ENCODE measurements around the gene KCNK13.

DNA sequence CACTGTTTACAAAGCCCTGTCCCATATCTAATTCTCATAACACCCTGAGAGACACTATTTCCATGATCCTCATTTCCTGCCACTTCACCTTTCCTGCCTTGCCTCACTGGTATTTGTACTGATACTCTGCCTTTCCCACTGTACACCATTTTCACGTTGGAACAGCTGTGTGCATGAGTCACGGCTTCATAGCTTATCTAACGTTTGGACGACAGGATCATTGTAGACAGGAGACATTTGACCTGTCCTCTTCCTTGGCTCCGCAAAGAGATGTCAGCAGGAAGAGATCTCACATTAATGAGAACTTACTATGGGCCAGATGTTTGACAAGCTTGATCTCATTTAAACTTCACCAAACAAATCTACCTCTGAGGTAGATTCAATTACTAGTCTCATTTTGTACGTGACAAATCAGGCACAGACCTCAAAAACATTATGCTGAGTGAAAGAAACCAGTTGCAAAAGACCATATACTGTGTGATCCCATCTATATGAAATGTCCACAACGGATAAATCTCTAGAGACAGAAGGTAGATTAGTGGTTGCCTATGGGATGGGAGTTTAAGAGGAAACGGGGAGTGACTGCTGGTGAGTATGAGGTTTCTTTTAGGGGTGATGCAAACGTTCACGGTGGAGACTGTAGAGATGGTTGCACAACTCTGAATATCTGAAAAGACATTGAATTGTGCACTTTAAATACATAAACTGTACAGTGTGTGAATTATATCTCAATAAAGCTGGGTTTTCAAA is 71.2 kb downstream of the KCNK13 start:
- TF ChIP-seq, protein P1, sequence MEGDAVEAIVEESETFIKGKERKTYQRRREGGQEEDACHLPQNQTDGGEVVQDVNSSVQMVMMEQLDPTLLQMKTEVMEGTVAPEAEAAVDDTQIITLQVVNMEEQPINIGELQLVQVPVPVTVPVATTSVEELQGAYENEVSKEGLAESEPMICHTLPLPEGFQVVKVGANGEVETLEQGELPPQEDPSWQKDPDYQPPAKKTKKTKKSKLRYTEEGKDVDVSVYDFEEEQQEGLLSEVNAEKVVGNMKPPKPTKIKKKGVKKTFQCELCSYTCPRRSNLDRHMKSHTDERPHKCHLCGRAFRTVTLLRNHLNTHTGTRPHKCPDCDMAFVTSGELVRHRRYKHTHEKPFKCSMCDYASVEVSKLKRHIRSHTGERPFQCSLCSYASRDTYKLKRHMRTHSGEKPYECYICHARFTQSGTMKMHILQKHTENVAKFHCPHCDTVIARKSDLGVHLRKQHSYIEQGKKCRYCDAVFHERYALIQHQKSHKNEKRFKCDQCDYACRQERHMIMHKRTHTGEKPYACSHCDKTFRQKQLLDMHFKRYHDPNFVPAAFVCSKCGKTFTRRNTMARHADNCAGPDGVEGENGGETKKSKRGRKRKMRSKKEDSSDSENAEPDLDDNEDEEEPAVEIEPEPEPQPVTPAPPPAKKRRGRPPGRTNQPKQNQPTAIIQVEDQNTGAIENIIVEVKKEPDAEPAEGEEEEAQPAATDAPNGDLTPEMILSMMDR (tag by site-specific recombination; IDR thresholded peaks at IDR 0.05) = no peak
- no peak for TF ChIP-seq OVOL3 (tag by site-specific recombination; IDR thresholded peaks at IDR 0.05)
- TF ChIP-seq, protein P2, sequence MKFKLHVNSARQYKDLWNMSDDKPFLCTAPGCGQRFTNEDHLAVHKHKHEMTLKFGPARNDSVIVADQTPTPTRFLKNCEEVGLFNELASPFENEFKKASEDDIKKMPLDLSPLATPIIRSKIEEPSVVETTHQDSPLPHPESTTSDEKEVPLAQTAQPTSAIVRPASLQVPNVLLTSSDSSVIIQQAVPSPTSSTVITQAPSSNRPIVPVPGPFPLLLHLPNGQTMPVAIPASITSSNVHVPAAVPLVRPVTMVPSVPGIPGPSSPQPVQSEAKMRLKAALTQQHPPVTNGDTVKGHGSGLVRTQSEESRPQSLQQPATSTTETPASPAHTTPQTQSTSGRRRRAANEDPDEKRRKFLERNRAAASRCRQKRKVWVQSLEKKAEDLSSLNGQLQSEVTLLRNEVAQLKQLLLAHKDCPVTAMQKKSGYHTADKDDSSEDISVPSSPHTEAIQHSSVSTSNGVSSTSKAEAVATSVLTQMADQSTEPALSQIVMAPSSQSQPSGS (tag by site-specific recombination; IDR thresholded peaks at IDR 0.05; ENCODE audit: low read depth) = no peak
- TF ChIP-seq, protein P3, sequence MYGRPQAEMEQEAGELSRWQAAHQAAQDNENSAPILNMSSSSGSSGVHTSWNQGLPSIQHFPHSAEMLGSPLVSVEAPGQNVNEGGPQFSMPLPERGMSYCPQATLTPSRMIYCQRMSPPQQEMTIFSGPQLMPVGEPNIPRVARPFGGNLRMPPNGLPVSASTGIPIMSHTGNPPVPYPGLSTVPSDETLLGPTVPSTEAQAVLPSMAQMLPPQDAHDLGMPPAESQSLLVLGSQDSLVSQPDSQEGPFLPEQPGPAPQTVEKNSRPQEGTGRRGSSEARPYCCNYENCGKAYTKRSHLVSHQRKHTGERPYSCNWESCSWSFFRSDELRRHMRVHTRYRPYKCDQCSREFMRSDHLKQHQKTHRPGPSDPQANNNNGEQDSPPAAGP (tag by site-specific recombination; IDR thresholded peaks at IDR 0.05) = no peak
- TF ChIP-seq, protein P4, sequence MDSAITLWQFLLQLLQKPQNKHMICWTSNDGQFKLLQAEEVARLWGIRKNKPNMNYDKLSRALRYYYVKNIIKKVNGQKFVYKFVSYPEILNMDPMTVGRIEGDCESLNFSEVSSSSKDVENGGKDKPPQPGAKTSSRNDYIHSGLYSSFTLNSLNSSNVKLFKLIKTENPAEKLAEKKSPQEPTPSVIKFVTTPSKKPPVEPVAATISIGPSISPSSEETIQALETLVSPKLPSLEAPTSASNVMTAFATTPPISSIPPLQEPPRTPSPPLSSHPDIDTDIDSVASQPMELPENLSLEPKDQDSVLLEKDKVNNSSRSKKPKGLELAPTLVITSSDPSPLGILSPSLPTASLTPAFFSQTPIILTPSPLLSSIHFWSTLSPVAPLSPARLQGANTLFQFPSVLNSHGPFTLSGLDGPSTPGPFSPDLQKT (IDR thresholded peaks at IDR 0.05; ENCODE audit: borderline replicate concordance, low read depth, low read length) = no peak
- no peak for TF ChIP-seq ZNF510 (tag by site-specific recombination; IDR thresholded peaks at IDR 0.05; ENCODE audit: insufficient replicate concordance)
- no peak for TF ChIP-seq ZNF596 (tag by site-specific recombination; IDR thresholded peaks at IDR 0.05)
- TF ChIP-seq YY1 (tag by site-specific recombination; IDR thresholded peaks at IDR 0.05) = no peak
- TF ChIP-seq, protein P5, sequence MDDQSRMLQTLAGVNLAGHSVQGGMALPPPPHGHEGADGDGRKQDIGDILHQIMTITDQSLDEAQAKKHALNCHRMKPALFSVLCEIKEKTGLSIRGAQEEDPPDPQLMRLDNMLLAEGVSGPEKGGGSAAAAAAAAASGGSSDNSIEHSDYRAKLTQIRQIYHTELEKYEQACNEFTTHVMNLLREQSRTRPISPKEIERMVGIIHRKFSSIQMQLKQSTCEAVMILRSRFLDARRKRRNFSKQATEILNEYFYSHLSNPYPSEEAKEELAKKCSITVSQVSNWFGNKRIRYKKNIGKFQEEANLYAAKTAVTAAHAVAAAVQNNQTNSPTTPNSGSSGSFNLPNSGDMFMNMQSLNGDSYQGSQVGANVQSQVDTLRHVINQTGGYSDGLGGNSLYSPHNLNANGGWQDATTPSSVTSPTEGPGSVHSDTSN (CRISPR knock-in tag; IDR thresholded peaks at IDR 0.05) = no peak
- TF ChIP-seq, protein P6, sequence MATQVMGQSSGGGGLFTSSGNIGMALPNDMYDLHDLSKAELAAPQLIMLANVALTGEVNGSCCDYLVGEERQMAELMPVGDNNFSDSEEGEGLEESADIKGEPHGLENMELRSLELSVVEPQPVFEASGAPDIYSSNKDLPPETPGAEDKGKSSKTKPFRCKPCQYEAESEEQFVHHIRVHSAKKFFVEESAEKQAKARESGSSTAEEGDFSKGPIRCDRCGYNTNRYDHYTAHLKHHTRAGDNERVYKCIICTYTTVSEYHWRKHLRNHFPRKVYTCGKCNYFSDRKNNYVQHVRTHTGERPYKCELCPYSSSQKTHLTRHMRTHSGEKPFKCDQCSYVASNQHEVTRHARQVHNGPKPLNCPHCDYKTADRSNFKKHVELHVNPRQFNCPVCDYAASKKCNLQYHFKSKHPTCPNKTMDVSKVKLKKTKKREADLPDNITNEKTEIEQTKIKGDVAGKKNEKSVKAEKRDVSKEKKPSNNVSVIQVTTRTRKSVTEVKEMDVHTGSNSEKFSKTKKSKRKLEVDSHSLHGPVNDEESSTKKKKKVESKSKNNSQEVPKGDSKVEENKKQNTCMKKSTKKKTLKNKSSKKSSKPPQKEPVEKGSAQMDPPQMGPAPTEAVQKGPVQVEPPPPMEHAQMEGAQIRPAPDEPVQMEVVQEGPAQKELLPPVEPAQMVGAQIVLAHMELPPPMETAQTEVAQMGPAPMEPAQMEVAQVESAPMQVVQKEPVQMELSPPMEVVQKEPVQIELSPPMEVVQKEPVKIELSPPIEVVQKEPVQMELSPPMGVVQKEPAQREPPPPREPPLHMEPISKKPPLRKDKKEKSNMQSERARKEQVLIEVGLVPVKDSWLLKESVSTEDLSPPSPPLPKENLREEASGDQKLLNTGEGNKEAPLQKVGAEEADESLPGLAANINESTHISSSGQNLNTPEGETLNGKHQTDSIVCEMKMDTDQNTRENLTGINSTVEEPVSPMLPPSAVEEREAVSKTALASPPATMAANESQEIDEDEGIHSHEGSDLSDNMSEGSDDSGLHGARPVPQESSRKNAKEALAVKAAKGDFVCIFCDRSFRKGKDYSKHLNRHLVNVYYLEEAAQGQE (tag by site-specific recombination; IDR thresholded peaks at IDR 0.05) = no peak

Data from HEK293 (cell line).